Lower lobe of right lung (tissue), 2 donors: Measurements from ENCODE around the gene KRTAP3-1. TPM values are rescaled to one million over a fixed set of nuclear protein-coding genes. Genes with fewer than 3 reads are reported as not detected.

Experiments
- ATAC-seq, 2 donors: fragments of 200-7000 bp; cut with Tn5 transposase; one replicate each; pipeline ENCODE4 v1.9.1; 2020 to 2022; ENCODE audit warnings: mild to moderate bottlenecking in 2 of 2, moderate library complexity in 2 of 2
- DNase-seq: peaks from one replicate; pipeline ENCODE4 v3.0.0-alpha.2; 2020
- H3K27ac ChIP-seq: fragments of 200-600 bp; one replicate; pipeline ENCODE4 v1.8.0; 2022
- H3K27me3 ChIP-seq: fragments of 200-600 bp; one replicate; pipeline ENCODE4 v1.8.0; 2022; ENCODE audit warnings: low read depth
- H3K36me3 ChIP-seq: fragments of 200-600 bp; one replicate; pipeline ENCODE4 v1.8.0; 2022; ENCODE audit warnings: mild to moderate bottlenecking
- H3K4me1 ChIP-seq: fragments of 200-600 bp; one replicate; pipeline ENCODE4 v1.8.0; 2022
- H3K4me3 ChIP-seq: fragments of 200-600 bp; one replicate; pipeline ENCODE4 v1.8.0; 2022; ENCODE audit warnings: mild to moderate bottlenecking
- H3K9me3 ChIP-seq: fragments of 200-600 bp; one replicate; pipeline ENCODE4 v1.8.0; 2022
- intact Hi-C: fragments of 100-400 bp; cut with DNase I; formaldehyde crosslinking; loops from one replicate; pipeline ENCODE4 v1.11.0; 2022
- total RNA-seq: library from RNA; stranded (reverse); fragmentation: NEBNext Ultra II Directional; extraction: Animal tissue kit (Norgen Biotek cat#: 25700); gene quantifications from one replicate; pipeline ENCODE4 v1.2.1, GENCODE V29; 2021
- TF ChIP-seq, protein P1 (sequence below): fragments of 200-600 bp; IDR thresholded peaks from one replicate; pipeline ENCODE4 v1.8.0; 2022; ENCODE audit warnings: antibody characterized with exemption, mild to moderate bottlenecking
- donor health status: DM: no; HTN: yes; CAD: no; lungs with severe emphysema.

KRTAP3-1 gene
- total RNA-seq, 1 donor from 2014 or later = not detected

DNA sequence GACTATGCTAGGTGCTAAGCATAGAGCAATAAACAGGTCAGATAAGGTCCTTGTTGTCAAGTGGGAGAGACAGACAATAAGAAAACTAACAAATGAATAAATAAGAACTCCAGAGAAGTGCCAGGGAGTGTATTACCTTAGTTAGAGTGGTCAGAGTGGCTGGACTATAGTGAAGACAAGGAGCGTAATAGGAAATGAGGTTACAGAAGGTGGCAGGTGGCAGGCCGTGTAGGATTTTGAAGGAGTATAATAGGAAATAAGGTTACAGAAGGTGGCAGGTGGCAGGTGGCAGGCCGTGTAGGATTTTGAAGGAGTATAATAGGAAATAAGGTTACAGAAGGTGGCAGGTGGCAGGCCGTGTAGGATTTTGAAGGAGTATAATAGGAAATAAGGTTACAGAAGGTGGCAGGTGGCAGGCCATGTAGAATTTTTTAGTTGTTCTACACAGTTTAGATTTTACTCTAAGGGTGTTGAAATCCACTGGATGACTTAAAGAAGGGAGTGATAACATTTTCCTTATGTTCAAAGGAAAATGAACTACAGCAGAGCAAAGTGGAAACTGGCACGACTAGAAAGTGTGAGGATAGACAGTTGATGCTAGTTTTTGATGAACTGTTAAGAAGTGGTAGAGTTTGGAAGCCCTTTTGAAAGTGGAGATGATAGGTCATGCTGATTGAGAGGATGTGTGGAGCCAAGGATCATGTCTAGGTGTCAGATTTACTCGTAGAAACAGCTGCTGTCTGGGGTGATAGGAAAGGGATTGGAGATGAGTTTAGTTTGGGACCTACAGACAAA, 3.6 kb upstream of the KRTAP3-1 start:
- Histone ChIP-seq H3K27ac (no peak overlapping the region), H3K27me3 (no peaks in the 10 kb centered on the region), H3K4me3 (no peak overlapping the region), H3K4me1 (no peaks in the 10 kb centered on the region), H3K9me3 (no peaks in the 10 kb centered on the region), H3K36me3 (no peaks in the 10 kb centered on the region)
- DNase-seq (no peak), ATAC-seq (no peak)
- intact Hi-C loops = no loop called here
- TF ChIP-seq, protein P1, sequence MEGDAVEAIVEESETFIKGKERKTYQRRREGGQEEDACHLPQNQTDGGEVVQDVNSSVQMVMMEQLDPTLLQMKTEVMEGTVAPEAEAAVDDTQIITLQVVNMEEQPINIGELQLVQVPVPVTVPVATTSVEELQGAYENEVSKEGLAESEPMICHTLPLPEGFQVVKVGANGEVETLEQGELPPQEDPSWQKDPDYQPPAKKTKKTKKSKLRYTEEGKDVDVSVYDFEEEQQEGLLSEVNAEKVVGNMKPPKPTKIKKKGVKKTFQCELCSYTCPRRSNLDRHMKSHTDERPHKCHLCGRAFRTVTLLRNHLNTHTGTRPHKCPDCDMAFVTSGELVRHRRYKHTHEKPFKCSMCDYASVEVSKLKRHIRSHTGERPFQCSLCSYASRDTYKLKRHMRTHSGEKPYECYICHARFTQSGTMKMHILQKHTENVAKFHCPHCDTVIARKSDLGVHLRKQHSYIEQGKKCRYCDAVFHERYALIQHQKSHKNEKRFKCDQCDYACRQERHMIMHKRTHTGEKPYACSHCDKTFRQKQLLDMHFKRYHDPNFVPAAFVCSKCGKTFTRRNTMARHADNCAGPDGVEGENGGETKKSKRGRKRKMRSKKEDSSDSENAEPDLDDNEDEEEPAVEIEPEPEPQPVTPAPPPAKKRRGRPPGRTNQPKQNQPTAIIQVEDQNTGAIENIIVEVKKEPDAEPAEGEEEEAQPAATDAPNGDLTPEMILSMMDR = no peak

DNA sequence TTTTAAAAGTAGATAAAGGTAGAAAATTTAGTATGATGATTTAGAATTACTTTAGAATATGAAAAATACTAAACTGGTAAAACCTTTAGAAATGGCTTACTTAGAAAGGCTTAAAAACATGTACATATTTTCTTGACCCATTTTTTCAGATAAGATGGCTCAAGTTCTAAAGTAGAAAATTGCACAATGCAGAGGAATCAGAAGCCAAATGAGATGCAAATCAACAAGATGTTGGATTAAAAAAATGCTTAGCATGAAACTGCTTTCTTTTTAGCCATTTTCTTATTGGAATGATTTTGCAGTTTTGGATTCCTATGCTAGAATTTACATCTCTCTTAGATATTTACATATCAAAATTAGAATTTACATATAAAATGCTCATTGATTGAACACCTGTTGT, 1.5 kb upstream of the KRTAP3-1 start:
- no peak for ATAC-seq
- H3K27me3 ChIP-seq = no peaks in the 10 kb centered on the region

DNA sequence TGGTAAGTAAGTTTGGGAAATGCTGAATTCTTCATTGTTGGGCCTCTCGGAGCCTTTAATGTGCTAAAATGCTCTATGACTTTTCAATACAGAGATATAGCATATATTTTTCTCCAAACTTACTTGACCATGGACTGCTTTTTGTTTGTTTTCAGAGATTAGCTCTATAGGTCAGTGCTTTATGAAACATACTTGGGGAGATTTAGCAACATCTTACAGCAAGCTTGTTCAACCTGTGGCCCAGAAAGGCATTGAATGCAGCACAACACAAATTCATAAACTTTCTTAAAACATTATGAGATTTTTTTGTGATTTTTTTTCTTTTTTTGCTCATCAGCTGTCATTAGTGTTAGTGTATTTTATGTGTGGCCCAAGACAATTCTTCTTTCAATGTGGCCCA, 1.0 kb upstream of the KRTAP3-1 start:
- intact Hi-C loops = no loop called here
- no peaks in the 10 kb centered on the region for H3K9me3 ChIP-seq

More for the DNA sequence above, 1.5 kb upstream of the KRTAP3-1 start:
- TF ChIP-seq, protein P1 = no peak
- no peaks in the 10 kb centered on the region for H3K4me1 ChIP-seq
- H3K27ac ChIP-seq = no peak overlapping the region
- no peaks in the 10 kb centered on the region for H3K9me3 ChIP-seq
- H3K36me3 ChIP-seq = no peaks in the 10 kb centered on the region
- DNase-seq = no peak
- intact Hi-C loops = no loop called here
- no peak overlapping the region for H3K4me3 ChIP-seq

DNA sequence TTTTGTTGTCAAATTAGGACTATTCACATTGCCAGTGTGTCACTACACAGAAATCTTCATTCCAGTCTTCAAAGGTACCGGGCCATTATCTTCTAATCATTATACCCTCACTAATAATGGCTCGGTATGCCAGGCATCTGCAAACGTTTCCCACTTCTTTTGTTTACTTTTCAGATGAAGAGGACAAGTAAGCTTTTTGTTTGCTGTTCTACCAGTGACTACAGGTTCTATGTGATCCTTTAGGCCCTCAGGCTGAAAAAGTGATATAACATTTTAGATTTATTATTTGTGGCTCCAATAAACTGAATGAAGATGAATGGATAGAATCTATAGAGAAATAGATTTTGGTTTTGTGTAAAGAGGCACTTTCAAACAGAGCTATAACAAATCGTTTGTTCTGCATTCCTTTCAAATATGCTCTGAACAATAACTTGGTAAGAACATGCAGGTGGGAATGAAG, 403 bp upstream of the KRTAP3-1 start:
- TF ChIP-seq, protein P1 = no peak
- DNase-seq = no peak
- intact Hi-C loops = no loop called here
- peak; percentile 59 to 91 for ATAC-seq
- H3K4me3 ChIP-seq = no peak overlapping the region
- no peaks in the 10 kb centered on the region for H3K36me3 ChIP-seq
- H3K4me1 ChIP-seq = no peaks in the 10 kb centered on the region
- no peaks in the 10 kb centered on the region for H3K27me3 ChIP-seq
- H3K27ac ChIP-seq = no peak overlapping the region
- H3K9me3 ChIP-seq = no peaks in the 10 kb centered on the region

More for the DNA sequence above, 1.0 kb upstream of the KRTAP3-1 start:
- no peak overlapping the region for H3K4me3 ChIP-seq
- H3K27ac ChIP-seq = no peak overlapping the region
- no peaks in the 10 kb centered on the region for H3K27me3 ChIP-seq
- TF ChIP-seq, protein P1 = no peak
- no peaks in the 10 kb centered on the region for H3K36me3 ChIP-seq
- no peak for ATAC-seq
- no peaks in the 10 kb centered on the region for H3K4me1 ChIP-seq
- DNase-seq = no peak

DNA sequence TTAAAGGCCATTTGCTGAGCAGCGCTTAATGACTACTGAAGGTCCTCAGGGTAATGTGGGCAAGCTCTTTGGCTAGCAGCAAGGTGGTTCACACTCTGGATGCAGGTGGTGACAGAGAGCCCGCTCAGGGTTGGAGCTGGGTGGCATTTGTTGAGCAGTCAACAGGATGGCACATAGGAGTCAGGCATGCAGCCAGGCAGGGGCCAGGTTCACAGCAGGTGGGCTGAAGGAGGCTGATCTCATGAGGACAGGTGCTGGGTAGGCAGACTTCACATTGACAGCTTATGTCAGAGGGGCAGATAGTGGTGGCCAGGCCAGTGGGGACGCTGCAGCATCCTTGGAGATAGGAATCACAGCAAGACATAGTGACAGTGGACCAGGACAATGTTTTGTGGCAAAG, 4.5 kb downstream of the KRTAP3-1 start:
- Histone ChIP-seq H3K27ac (no peak overlapping the region), H3K9me3 (no peaks in the 10 kb centered on the region), H3K27me3 (no peaks in the 10 kb centered on the region), H3K36me3 (no peaks in the 10 kb centered on the region), H3K4me3 (no peak overlapping the region), H3K4me1 (no peaks in the 10 kb centered on the region)
- intact Hi-C loops = no loop called here
- DNase-seq (no peak), ATAC-seq (no peak)
- TF ChIP-seq, protein P1 = no peak
